ENCODE data around the gene NRTN. TPM values are rescaled to one million over a fixed set of nuclear protein-coding genes. Genes with fewer than 3 reads are reported as not detected.

The NRTN gene
- total RNA-seq, 1 donor from 2014 or later, result 1.3 TPM

DNA sequence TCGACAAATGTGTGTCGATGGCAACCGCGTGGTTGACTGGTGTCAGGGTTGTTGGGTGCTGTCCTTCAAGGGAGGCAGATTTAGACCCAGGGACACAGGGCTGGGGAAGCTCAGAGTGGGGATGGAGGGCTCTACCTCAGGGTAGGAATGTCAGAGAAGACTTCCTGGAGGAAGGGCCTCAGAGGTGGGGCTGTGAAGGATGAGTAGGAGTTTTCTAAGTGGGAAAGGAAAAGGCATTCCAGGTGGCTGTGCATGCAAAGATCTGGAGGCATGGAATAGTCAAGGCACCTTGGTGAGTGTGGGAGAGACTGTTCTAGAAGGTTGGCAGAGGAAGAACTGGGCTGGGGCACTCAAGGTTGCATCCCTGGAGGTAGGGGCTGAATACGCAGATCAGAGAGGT lies 2.0 kb downstream of the NRTN start:
- TF ChIP-seq, protein P1, sequence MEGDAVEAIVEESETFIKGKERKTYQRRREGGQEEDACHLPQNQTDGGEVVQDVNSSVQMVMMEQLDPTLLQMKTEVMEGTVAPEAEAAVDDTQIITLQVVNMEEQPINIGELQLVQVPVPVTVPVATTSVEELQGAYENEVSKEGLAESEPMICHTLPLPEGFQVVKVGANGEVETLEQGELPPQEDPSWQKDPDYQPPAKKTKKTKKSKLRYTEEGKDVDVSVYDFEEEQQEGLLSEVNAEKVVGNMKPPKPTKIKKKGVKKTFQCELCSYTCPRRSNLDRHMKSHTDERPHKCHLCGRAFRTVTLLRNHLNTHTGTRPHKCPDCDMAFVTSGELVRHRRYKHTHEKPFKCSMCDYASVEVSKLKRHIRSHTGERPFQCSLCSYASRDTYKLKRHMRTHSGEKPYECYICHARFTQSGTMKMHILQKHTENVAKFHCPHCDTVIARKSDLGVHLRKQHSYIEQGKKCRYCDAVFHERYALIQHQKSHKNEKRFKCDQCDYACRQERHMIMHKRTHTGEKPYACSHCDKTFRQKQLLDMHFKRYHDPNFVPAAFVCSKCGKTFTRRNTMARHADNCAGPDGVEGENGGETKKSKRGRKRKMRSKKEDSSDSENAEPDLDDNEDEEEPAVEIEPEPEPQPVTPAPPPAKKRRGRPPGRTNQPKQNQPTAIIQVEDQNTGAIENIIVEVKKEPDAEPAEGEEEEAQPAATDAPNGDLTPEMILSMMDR (IDR thresholded peaks at IDR 0.05; ENCODE audit: insufficient read depth, low read length, severe bottlenecking), result no peak
- Histone ChIP-seq H3K4me3 (ENCODE audit: low read depth, low read length) (no peak overlapping the region), H3K27me3 (ENCODE audit: control insufficient read depth, insufficient read depth, low read length) (peaks cover 7% of the 10 kb centered on the region), H3K36me3 (ENCODE audit: control insufficient read depth, insufficient read depth, low read length) (no peaks in the 10 kb centered on the region)
- FAIRE-seq (no peak), DNase-seq (ENCODE audit: low read depth) (no peak)

DNA sequence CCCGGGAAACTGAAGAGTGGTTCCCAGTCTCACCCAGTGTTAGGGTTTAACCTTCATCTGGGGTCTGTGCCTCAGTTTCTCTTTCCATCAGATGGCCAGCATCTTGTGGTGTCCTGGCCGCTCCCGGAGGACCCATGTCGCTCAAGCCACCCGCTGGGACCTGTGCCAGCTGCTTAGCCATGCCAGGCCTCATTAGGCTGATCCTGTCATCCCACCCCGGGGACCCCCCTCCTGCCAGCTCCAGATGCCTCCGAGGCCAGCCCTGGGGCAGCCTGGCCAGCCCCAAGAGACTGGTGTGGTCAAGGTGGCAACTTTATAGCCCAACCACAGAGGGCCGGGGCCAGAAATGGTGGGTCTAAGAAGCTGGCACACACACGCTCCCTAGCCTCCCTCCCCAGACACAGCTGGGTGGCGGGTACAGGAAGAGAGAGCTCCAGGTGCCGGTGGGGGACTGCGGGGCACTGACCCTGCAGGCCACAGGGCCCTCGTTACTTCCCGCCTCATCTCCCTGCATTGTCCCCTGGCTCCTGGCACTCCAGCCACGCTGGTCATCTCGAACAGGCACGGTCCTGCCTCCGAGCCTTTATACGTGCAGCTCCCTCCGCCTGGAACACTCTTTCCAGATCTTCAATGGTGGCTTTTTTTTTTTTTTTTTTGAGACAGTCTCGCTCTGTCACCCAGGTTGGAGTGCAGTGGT lies 3.4 kb downstream of the NRTN start:
- FAIRE-seq (no peak), DNase-seq (ENCODE audit: low read depth) (no peak)
- TF ChIP-seq, protein P1 (IDR thresholded peaks at IDR 0.05; ENCODE audit: insufficient read depth, low read length, severe bottlenecking), result no peak
- H3K27me3 ChIP-seq (ENCODE audit: control insufficient read depth, insufficient read depth, low read length), result peaks cover 5% of the 10 kb centered on the region
- no peak overlapping the region for H3K4me3 ChIP-seq (ENCODE audit: low read depth, low read length)
- no peaks in the 10 kb centered on the region for H3K36me3 ChIP-seq (ENCODE audit: control insufficient read depth, insufficient read depth, low read length)

DNA sequence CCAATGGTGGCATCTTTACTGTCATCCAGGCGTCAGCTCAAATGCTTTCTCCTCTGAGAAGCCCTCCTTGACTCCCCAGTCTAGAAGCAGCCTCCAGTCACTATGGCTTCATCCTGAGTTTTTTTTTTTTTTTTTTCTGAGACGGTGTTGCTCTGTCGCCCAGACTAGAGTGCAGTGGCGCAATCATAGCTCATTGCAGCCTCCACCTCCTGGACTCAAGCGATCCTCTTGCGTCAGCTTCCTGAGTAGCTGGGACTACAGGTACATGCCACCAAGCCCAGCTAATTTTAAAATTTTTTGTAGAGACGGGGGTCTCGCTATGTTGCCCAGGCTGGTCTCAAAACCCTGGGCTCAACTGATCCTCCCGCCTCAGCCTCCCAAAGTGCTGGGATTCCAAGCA lies 4.2 kb downstream of the NRTN start:
- TF ChIP-seq, protein P1 (IDR thresholded peaks at IDR 0.05; ENCODE audit: insufficient read depth, low read length, severe bottlenecking), result no peak
- DNase-seq (ENCODE audit: low read depth) (peak; percentile 14), FAIRE-seq (no peak)
- Histone ChIP-seq H3K27me3 (ENCODE audit: control insufficient read depth, insufficient read depth, low read length) (peaks cover 5% of the 10 kb centered on the region), H3K36me3 (ENCODE audit: control insufficient read depth, insufficient read depth, low read length) (no peaks in the 10 kb centered on the region), H3K4me3 (ENCODE audit: low read depth, low read length) (no peak overlapping the region)

DNA sequence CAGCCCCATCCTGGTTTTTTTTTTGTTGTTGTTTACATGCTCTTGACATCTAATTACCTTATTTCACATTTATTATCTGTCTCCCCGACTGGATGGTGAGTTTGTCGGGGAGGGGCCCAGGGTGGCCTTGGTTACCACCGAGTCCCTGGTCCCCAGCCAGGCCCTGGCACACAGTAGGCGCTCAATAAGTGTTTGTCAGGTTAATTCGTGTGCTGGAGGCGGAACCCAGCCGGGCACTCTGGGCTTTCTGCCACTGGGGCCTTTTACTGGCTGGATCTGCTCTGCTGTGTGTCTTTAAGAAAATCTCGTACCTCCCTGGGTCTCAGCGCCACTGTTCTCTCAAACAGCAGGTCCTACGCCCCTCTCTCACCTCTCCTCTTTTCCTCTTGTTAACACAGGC lies 4.6 kb downstream of the NRTN start:
- no peak for DNase-seq (ENCODE audit: low read depth)
- Histone ChIP-seq H3K27me3 (ENCODE audit: control insufficient read depth, insufficient read depth, low read length) (peaks cover 5% of the 10 kb centered on the region), H3K4me3 (ENCODE audit: low read depth, low read length) (no peak overlapping the region), H3K36me3 (ENCODE audit: control insufficient read depth, insufficient read depth, low read length) (no peaks in the 10 kb centered on the region)
- TF ChIP-seq, protein P1 (IDR thresholded peaks at IDR 0.05; ENCODE audit: insufficient read depth, low read length, severe bottlenecking), result no peak
- FAIRE-seq, result no peak

DNA sequence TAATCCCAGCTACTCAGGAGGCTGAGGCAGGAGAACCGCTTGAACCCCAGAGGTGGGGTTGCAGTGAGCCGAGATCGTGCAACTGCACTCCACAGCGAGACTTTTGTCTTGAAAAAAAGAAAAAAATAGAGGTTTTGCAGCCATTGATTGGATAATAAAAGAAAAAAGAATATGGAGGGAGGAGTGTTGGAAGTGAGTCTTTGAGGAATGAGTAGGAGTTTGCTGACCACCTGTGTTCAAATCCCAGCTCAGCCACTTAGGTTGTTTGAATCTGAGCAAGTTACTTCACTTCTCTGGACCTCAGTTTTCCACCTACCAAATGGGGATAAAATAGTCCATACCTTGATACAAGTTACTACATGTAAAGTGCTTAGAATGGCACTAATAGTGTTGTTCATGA lies 6.2 kb downstream of the NRTN start:
- H3K36me3 ChIP-seq (ENCODE audit: control insufficient read depth, insufficient read depth, low read length), result no peaks in the 10 kb centered on the region
- DNase-seq (ENCODE audit: low read depth) (no peak), FAIRE-seq (no peak)
- TF ChIP-seq, protein P1 (IDR thresholded peaks at IDR 0.05; ENCODE audit: insufficient read depth, low read length, severe bottlenecking), result no peak
- no peak overlapping the region for H3K4me3 ChIP-seq (ENCODE audit: low read depth, low read length)
- peaks cover 1% of the 10 kb centered on the region for H3K27me3 ChIP-seq (ENCODE audit: control insufficient read depth, insufficient read depth, low read length)
